Umbilical cord (tissue), 2 donors: ENCODE measurements around the gene UNC13D. TPM values are rescaled to one million over a fixed set of nuclear protein-coding genes. Genes with fewer than 3 reads are reported as not detected.
"Not testable (repeated sequence)": the region's sequence is repeated elsewhere in the genome, so short reads cannot be mapped to it uniquely, and the experiment has no call there.

Experiments
- DNase-seq: peaks from one replicate; pipeline ENCODE4 v3.0.0-alpha.2; 2015; ENCODE audit warnings: low spot score
- total RNA-seq: library from RNA; depleted of rRNA; stranded (reverse); fragments of >200 nt; gene quantifications from one replicate; pipeline ENCODE4 v1.2.3, GENCODE V29; 2014; ENCODE audit warnings: low replicate concordance; ENCODE audit not compliant: insufficient read depth

Gene UNC13D
- total RNA-seq, 1 donor from 2014 or later = 8.9 TPM

- no peak for DNase-seq
These were observed 37.2 kb downstream of the UNC13D start for GRCh38 chr17:75806822-75807500.

GRCh38 chr17:75803883-75804282 is 40.3 kb downstream of the UNC13D start:
- no peak for DNase-seq

DNA sequence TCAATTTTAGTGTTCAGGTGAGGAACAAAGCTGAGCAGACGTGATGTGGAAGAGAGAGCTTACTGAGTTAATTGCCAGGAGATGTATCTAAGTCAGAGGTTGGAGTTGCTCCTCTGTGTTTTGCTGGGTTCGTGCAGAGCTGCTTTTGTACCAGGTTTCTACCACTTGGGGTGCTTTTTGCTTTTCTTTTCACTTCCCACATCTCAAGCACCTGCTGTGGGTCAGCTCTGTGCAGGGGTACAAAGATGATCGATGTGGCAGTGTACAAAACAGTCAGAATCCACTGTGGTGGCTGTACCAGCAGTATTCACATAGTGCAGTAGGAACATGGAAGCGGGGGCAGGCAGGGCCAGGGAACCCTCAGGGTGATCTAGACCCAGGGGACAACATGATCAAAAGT is 44.8 kb downstream of the UNC13D start:
- no peak for DNase-seq

DNA sequence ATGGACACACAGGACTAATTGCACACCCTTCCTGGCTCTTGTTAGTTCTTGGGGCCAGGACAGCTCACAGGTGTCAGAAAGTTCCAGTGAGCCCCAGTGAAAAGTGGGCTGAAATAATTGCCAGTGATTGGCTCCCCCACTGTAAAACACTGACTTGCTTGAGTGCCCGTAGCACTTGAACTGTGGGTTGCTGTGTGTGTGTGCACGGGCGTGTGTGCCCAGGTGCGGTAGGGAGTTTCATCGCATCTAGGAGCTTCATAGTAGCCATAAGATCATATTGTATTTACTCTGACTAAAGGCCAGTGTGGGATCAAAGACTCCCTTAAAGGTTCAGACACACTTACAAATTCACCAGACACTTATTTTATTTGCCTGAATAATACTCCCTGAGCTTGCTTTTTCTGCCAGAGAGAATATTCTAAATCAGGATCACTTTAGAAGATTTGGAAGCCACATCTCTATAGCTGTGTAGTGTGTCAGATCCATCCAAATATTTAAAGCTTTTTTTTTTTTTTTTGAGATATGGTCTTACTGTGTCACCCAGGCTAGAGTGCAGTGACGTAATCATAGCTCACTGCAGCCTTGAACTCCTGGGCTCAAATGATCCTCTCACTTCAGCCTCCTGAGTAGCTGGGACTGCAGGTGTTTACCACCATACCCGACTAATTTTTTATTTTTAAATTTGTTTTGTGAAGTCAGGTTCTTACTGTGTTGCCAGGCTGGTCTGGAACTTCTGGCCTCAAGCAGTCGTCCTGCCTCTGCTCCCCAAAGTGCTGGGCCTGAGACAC is 48.2 kb downstream of the UNC13D start:
- DNase-seq = no peak

DNA sequence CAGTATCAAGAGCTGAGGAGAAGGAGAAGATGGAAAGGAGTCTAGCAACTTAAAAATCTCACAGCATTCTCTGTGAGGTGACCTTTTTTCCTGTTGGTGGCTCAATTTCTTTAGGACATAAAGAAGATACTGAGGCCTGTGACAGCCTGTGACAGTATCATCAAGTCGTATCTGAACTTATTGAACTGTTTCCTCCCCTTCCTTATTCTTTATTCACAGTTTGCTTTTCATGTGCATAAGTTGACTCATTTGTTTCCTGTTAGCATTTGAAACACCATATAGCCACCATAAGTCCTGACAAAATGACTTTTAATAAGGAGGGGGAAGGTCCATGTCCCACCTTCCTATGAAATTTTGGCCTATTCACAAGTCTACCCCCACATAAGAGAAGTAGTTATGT is 50.7 kb downstream of the UNC13D start:
- no peak for DNase-seq

- DNase-seq = no peak
These were observed 53.0 kb downstream of the UNC13D start for GRCh38 chr17:75791254-75791653.

- peak; percentile 95 for DNase-seq
These were observed 59.0 kb downstream of the UNC13D start for GRCh38 chr17:75785016-75785890.

DNA sequence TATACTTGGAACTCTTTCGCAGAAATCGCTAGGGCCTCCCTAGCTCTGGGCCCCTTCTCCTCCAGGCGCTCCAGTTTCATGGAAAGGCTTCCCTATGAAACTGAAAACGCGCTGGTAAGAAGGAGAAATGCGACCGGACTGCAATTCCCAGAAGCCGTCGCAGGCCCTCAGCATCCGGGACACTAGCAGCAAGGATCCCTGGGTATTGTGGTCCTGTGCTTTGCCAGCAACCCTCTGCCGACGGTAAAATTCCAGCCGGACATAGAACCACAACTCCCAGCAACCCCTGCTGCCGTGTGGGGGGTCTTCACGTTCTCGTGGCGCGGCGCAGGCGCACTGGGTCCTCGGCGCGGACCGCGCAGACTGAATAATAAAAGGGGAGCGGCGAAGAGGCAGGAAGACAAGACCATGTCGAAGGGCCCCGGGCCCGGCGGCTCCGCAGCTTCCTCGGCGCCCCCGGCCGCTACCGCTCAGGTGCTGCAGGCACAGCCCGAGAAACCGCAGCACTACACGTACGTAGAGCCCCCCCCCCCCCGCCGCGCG is 59.7 kb downstream of the UNC13D start, which contains the start of gene UNK:
TSS of gene UNK (plus strand) at position 334 of the 543 bp plus-strand sequence. CDS start at position 409, 75 bp downstream.
- DNase-seq = peak; percentile 99

DNA sequence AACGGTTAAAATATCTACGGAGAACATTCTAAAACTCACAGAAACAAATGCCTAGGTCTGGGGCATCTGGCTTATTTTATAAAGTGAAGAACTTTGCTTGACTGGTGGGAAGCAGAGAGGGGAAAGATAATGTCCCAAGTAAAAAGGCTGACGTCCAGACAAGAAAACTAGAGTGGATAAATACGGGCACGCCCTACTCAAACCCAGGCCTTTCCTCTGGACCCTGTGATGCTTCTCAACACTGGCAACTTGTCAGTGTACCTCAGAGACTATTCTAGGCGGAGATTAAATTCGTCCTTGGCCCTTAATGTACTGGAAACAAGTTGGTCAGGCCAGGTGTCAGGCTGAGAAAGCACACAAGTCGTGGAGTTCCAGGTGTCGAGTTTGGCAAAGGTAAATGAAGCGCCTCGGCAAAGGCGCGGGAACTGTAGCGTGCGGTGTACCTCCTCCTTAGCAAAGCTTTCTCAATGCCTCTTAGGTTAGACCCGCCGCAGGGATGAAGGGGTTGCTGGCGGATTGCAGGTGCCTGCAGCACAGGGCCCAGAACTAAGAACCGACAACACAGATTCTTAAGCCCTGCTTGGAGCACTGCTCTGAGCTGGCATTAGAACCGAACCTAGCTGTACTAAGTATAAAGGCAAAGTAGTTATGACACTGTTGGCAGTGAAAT is 60.3 kb downstream of the UNC13D start:
- DNase-seq = peak; percentile 44

GRCh38 chr17:75783069-75783783 is 61.0 kb downstream of the UNC13D start:
- DNase-seq = peak; percentile 84

- DNase-seq = no peak
These were observed 64.0 kb downstream of the UNC13D start for GRCh38 chr17:75779987-75780889.

- DNase-seq = peak; percentile 100
These were observed 64.8 kb downstream of the UNC13D start for GRCh38 chr17:75779250-75779986.

- DNase-seq = no peak
These were observed 65.3 kb downstream of the UNC13D start for GRCh38 chr17:75778861-75779249.

GRCh38 chr17:75778066-75778860 is 65.9 kb downstream of the UNC13D start:
- DNase-seq = not testable (repeated sequence)

DNA sequence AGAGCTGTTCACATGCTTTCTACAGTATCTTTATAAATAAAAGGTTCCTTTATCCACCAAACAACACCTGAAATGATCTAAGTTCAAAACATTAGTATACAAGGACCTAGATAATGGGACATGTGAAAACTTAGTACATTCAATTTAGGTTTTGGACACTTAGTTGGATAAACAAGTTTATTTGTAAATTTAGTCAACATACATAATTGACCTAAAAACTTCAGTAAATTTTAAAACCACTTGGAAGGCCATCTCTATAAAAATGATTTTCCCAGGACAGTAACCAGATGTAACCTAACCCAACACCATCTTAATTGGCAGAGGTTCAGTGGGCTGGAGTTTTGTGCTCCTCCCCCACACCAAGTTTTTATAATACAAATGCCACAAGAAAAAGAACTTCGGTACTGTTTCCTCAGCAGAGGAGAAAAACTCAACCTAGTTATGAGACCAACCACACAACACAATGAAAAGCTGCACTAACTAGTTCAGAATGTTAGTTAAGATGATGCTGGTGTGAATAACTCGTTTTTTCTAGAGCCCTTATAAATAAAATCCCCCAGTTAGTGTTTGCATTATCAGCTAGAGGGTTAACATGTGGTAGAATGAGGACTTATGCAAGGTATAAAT is 66.8 kb downstream of the UNC13D start:
- DNase-seq = no peak
